GM12873 (cell line): ENCODE measurements around the gene NR2C1.

ENCODE experiments used
- TF ChIP-seq, protein P1 (sequence below): IDR thresholded peaks from 2 replicates; pipeline ENCODE4 v1.5.1; 2012; ENCODE audit warnings: low read depth, mild to moderate bottlenecking, moderate library complexity, low read length, control low read depth; ENCODE audit not compliant: insufficient read depth; ENCODE audit errors: missing control alignments

Gene NR2C1

DNA sequence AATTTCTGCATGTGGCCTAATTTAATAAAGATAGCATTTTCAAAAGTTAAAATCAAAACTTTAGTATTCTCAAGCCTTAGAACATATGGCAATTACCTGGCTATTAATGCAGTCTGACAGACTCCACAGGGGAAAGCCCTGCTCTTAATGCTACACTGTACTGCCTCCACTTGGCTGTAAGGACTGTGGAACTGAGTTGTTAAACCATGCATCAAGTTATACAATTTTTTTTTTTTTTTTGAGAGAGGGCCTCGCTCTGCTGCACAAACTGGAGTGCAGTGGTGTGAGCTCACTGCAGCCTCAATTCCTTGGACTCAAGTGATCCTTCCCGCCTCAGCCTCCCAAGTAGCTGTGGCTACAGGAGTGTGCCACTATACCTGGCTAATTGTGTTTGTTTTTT is 50.9 kb downstream of the NR2C1 start:
- TF ChIP-seq, protein P1, sequence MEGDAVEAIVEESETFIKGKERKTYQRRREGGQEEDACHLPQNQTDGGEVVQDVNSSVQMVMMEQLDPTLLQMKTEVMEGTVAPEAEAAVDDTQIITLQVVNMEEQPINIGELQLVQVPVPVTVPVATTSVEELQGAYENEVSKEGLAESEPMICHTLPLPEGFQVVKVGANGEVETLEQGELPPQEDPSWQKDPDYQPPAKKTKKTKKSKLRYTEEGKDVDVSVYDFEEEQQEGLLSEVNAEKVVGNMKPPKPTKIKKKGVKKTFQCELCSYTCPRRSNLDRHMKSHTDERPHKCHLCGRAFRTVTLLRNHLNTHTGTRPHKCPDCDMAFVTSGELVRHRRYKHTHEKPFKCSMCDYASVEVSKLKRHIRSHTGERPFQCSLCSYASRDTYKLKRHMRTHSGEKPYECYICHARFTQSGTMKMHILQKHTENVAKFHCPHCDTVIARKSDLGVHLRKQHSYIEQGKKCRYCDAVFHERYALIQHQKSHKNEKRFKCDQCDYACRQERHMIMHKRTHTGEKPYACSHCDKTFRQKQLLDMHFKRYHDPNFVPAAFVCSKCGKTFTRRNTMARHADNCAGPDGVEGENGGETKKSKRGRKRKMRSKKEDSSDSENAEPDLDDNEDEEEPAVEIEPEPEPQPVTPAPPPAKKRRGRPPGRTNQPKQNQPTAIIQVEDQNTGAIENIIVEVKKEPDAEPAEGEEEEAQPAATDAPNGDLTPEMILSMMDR = no peak

DNA sequence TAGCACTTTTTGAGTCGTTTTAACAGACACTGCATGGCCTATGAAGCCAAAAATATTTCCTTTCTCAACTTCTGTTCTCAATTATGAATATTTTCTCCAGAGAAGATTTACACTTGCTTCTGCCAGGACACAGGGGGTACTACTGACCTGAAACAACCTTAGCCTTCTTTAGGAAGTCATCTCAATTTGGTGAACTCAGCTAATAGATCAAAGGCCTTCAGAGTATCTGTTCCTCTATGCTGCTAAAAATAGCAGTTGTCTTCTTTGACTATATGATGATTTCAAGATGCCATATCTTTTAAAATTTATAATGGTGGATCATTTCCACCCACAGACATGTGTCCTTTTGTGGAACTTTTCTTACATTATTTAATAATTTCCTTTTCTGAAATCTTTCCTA is 55.9 kb downstream of the NR2C1 start:
- TF ChIP-seq, protein P1 = no peak

DNA sequence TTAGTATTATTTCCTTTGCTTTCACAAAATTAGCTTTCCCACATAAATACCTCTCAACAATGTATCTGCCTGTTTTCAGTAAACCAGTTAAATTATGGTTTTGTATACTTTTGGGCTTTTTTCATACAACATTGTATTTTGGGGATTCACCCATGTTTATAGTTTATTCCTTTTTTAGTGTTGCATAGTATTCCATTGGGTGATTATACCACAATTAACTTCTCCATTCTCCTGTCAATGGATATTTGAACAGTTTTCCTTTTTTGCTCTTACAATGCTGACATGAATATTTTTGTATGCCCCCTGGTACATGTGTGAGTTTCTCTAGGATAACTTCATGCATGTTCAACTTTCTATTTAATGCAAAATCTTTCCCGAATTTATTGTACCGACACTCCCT is 57.3 kb downstream of the NR2C1 start:
- TF ChIP-seq, protein P1 = no peak

DNA sequence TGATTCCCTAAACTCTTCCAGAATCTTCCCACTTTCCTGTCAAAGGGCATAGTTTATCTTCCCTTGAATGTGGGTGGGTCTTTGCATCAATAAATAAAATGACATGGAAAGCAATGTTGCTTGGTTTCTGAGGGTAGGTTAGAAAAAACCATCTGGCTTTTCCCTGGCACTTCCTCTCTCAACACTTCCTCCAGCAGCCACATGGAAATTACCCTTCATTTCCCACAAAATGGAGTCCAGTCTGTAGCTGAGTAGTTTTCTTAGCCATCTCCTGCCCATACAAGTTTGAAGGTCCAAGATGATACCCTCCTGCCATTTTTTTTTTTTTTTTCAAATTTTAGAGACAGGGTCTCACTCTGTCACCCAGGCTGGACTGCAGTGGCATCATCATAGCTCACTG is 58.9 kb downstream of the NR2C1 start:
- TF ChIP-seq, protein P1 = no peak

DNA sequence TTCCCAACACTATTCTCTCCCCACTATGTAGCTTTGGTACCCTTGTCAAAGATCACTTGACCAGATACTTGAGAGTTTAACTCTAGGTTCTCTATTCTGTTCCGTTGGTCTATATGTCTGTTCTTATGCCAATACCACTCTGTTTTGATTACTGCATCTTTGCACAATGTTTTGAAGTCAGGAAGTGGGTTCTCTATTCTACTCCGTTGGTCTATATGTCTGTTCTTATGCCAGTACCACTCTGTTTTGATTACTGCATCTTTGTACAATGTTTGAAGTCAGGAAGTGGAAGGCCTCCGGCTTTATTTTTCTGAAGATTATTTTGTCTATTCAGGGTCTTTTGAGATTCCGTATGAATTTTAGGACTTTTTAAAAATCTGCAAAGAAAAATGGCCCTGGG is 67.2 kb downstream of the NR2C1 start:
- TF ChIP-seq, protein P1 = no peak

DNA sequence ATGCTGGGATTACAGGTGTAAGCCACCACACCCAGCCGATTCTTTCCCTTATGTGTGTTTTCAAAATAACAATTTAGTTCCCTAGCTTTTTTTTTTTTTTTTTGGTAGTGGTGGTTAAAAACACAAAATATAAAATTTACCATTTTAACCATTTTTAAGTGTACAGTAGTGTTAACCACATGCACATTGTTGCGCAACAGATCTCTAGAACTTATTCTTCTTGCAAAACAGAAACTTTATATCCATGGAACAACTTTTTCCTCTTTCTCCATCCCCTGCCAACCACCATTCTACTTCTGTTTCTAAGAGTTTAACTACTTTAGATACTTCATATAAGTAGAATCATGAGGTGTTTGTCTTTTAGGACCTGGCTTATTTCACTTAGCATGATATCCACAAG is 68.8 kb downstream of the NR2C1 start:
- TF ChIP-seq, protein P1 = no peak

DNA sequence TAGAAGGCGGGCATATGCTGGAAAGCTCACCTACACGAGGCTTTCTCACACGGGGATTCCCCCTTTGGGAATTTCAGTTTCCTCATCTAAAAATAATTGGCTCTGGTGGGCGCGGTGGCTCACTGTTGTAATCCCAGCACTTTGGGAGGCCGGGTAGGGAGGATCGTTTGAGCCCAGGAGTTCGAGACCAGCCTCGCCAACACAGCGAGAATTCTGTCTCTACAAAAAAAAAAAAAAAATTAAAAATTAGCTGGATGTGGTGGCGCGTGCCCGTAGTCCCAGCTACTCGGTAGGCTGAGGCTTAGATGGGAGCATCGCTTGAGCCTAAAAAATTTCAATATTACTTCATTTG is 69.5 kb downstream of the NR2C1 start:
- TF ChIP-seq, protein P1 = no peak
